Measurements from ENCODE around the gene CERS5.

DNA sequence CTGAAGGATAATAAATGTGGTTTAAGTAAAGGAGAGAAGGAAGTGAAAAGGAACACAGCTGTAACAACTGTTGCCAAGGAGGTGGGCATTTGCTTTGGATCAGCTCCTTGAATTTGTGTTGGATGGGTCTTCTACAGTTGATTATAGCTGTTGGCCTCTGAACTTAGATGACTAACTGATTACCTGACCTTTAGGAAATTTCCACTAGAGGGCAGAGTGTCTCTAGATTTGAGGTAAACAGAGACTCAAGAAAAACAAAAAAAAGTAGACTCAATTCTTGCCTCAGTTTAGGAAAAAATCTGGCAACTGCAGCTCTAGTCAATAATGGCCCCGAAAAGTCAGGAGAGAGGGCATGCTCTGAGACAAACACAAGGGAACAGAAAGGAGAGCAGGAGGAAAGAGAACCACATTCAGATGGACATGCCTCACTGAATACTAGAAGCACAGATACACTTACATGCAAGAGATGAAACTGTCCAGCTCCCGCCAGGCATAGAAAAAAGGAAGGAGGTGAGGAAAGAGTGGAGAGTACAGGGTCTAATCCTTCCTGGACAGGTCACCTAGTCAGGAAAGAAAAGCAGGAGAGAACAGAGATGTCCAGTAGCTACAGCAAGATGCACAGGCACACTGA, 34.5 kb downstream of the CERS5 start:
- TF ChIP-seq, protein P1, sequence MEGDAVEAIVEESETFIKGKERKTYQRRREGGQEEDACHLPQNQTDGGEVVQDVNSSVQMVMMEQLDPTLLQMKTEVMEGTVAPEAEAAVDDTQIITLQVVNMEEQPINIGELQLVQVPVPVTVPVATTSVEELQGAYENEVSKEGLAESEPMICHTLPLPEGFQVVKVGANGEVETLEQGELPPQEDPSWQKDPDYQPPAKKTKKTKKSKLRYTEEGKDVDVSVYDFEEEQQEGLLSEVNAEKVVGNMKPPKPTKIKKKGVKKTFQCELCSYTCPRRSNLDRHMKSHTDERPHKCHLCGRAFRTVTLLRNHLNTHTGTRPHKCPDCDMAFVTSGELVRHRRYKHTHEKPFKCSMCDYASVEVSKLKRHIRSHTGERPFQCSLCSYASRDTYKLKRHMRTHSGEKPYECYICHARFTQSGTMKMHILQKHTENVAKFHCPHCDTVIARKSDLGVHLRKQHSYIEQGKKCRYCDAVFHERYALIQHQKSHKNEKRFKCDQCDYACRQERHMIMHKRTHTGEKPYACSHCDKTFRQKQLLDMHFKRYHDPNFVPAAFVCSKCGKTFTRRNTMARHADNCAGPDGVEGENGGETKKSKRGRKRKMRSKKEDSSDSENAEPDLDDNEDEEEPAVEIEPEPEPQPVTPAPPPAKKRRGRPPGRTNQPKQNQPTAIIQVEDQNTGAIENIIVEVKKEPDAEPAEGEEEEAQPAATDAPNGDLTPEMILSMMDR (IDR thresholded peaks at IDR 0.05): peak in 4 of 6 experiments; percentile 29 to 70 (median 37)
- TF ChIP-seq POLR2A (IDR thresholded peaks at IDR 0.05): no peak

All from esophagus squamous epithelium (tissue), 4 donors.